NCI-H1105 (cell line): ENCODE data around the gene CYS1.
"Not testable (repeated sequence)": the region's sequence is repeated elsewhere in the genome, so short reads cannot be mapped to it uniquely, and the experiment has no call there.

Source experiments
- DNase-seq: peaks from one replicate; lab custom pipeline; 2025; lab: John Stamatoyannopoulos, UW

Gene CYS1

GRCh38 chr2:10046931-10047330 lies 33.3 kb downstream of the CYS1 start:
- DNase-seq: no peak

- DNase-seq: no peak
Measured at GRCh38 chr2:10045561-10046355, 34.5 kb downstream of the CYS1 start.

GRCh38 chr2:10043906-10044601 lies 36.2 kb downstream of the CYS1 start:
- no peak for DNase-seq

DNA sequence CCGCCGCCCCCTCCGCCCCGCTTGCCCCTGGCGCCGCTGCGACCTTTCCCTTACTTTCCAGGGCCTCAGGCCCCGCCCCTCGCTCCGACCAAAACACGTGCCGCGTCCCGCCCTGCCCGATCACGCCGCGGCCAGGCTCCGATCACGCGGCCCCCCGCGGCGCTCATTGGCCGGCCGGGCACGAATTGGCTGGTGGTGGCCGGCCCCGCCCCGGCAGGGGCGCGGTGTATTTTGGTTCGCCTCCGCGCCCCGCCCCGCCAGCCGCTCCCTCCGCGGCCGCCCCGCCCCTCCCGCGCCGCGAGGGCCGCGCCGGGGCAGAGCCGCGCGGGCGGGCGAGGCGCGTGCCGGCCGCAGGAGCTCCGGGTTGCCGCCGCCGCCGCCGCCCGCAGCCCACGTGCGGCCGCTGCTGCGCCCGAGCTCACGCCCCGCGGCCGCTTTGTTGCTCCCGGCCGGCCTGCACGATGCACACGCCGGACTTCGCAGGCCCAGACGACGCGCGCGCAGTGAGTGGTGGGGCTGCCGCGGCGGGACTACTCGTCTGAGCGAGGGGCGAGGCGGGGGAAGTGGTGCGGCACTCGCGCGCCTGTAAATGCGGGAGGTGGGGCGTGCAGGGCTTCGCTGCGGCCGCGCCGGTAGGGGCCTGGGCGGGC lies 36.8 kb downstream of the CYS1 start, which contains the start of gene KLF11:
Gene KLF11, plus strand, starts transcription at position 295 of the 650 bp plus-strand sequence. Its CDS starts 167 bp downstream, at position 462.
- peak; percentile 5 for DNase-seq

DNA sequence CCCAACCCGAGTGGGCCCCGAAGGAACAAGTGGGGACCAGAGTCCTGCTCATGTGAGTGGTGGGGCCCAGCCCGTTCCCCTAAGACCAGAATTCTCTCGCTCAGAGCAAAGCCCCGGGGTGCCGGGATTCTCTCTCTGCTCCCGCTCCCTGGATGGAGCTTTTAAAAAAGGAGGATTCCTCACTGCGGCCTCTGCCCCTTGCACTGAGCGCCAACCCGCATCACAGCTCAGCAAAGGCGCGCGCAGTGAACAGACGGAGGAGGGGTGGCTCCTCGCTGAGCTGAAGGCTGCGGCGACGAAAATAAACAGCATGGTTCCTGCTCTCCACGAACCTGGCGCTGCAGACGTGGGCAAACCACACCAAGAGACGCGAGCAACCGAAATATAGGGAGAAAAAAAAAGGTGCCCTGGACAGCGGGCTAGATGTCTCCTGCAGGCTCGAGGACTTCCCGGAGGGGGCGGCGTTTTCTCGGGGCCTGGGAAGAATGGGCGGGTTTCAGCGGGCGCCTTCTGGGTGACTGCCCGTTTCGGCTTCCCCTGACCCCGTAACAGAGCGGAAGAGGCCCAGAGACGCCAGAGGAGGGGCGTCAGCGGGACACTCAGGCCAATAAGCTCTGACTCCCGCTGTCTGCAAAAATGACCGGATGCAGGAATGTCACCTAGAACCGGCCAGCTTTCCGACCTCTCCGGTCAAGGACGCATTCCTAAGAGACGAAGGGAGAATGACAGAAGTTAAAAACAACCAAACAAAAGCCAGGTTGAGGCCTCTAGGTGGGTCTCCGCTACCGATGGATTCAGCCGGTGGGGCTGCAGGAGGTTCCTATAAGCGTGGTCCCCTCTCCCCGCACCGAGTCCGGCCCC lies 37.7 kb downstream of the CYS1 start:
- no peak for DNase-seq

DNA sequence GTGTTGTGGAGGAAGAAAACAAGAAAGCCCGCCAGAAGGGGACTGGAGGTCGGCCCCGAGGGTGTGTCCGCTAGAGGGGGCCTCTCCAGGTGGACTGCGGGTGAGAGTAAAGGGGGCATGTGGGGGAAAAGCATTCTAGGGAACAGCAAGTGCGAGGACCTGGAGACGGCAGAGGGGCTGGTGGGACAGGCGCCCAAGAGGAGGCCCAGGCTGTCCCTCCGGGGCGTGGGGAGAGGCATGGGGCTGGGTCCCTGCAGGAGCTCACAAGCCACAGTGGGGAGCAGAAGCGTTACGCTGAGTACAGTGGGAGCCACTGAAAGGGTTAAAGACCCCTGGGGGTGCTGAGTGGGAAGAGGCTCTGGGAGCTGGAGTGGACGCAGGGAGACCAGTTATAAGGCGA lies 38.5 kb downstream of the CYS1 start:
- no peak for DNase-seq

DNA sequence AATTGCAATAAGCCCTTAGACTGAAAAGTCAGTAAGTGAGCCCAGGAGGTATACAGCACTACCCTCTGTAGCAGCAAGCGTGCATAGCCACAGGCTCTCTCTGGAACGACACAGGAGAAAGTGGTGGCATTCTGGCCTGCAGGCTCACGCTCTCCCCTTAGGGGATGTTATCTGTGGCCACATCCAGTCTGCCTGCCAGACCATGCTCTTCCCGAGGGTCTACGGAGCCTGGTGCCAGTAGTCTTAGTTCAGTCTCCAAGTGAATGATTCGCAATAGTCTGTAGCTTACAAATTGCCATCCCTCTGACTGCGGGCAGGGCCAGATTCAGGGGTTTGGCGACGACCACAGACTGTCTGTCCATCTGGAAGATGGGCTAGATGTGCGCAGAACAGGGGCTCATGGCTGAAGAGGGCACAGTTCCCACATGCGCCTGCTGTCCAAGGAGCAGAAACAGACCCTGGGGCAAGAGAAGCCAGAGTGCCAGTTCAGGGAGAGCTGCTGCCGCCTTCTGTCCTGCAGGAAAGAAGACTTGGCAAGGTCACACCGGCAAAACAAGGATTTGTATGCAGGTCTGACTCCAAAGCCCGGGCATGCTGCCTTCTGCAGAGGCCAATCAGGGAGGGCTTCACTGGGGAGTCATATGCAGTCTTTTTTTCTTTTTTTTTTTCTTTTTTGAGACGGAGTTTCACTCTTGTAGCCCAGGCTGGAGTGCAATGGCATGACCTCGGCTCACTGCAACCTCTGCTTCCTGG lies 40.4 kb downstream of the CYS1 start:
- no peak for DNase-seq

- no peak for DNase-seq
Measured at GRCh38 chr2:10038716-10039115, 41.5 kb downstream of the CYS1 start.

- DNase-seq: no peak
Measured at GRCh38 chr2:10038123-10038522, 42.1 kb downstream of the CYS1 start.

- DNase-seq: no peak
Measured at GRCh38 chr2:10036095-10036884, 43.9 kb downstream of the CYS1 start.

- DNase-seq: no peak
Measured at GRCh38 chr2:10035633-10036032, 44.6 kb downstream of the CYS1 start.

GRCh38 chr2:10035053-10035422 lies 45.2 kb downstream of the CYS1 start:
- DNase-seq: no peak

DNA sequence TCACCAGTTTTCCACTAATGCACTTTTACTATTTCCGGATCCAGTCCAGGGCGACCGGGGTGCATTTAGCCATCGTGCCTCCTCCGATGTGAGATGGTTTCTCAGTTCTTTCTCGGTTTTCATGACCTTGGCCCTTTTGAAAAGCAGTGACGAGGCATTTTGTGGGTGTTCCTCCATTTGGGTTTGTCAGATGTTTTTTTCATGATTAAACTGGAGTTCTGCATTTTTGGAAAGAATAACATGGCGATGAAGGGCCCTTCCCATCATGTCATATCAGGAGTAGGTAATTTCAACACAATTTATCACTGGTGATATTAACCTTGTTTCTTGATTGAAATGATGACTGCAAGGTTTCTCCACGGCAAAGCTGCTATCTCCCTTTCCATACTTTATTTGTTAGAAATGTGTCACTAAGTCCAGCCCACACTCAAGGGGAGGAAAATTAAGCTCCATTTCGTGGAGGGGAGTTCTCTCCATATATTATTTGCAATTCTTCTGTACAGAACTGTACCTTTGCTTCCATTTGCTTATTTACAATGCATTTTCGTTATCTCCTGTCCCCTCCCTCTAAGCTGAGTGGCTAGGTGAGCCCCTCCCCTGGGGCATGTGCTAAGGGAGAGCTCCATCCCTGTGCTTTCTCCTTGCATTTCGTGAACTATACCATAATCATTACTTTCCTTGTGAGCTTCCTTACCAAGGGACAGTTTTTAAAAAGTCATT lies 45.7 kb downstream of the CYS1 start:
- no peak for DNase-seq

DNA sequence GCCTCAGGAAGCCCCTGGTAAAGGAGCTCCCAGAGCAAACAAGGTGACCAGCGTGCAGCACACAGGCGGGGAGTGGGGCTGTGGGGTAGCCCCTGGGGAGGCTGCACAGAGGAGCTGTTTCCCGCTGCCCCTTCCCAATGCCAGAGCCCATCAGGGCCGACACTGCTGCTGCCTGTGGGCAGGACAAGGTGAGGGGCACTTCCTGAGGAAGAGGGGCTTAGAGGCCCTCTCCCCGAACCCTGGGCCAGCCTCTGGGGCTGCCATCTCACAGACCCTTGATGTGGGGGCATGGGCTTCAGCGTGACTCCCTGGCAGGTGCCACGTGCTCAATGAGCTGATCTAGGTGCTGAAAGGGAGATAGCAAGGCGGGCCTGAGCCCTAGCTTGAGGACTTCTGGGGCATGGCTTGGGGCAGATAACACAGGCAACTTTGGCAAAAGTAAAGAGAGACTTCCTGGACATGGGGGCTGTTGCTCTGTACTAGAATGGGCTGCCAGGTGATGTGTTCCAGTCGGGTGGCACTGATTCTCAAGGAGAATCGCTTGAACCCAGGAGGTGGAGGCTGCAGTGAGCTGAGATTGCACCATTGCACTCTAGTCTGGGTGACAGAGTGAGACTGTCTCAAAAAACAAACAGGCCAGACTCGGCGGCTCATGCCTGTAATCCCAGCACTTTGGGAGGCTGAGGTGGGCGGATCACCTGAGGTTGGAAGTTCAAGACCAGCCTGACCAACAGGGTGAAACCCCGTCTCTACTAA lies 46.8 kb downstream of the CYS1 start:
- DNase-seq: no peak

DNA sequence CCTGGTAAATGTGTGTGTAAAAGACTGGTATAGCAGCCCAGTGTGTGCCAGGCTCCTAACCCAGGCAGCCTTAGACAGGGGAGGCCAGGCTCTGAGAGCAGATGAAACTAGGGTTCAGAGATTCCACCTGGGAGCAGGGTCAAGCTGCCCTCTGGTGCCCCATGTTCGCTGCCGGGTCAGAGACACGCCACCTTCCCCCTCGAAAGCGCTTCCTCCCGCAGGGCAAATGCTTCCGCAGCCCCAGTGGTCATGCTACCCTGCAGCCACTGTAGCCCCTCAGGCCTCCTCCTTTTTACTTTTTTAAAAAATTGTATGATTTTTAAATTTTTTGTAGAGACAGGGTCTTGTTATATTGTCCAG lies 47.5 kb downstream of the CYS1 start:
- DNase-seq: no peak

DNA sequence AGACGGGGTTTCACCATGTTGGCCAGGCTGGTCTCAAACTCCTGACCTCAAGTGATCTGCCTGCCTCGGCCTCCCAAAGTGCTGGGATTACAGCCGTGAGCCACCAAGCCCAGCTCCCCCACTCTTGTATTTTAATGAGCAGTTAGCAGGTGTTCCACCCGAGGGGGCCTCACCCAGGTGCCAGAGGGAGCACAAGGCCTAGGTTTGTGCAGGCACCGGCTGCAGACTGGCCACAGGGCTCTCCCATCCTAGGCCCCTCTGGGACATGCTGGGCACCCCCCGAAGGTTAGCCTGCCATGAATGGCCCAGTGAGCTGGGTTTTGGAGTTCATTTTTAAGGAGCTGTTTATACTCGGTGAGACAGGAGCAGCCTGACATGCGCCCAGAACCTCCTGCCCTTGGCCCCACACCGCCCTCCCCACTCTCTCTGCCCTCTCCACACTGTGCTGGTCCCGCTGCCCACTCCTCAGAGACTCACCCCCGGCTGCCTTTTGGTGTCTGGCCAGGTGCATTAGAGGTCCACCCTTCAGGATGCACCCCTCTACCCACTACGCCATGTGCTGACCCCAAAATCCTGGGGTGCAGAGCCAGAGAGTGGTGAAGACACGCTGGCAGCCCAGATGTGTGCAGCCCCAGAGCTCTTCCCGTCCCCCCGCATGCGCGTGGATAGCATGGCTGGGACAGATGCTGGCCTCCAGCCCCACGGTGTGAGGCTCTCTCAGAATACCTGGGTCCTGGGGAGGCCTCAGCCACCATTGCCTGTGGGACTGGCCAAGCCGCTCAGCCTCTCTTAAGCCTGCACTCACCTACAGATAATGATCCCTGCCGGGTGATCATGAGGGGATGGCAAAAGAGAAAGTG lies 48.1 kb downstream of the CYS1 start:
- no peak for DNase-seq

DNA sequence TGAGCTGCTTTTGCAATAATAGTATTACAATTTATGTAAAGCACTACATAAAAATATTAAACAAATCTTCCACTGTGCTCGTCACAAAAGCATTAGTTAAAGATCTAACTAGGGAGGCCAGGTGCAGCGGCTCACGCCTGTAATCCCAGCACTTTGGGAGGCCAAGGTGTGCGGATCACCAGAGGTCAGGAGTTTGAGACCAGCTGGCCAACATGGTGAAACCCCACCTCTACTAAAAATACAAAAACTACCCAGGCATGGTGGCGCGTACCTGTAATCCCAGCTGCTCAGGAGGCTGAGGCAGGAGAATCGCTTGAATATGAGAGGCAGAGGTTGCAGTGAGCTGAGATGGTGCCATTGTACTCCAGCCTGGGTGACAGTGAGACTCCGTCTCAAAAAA lies 49.4 kb downstream of the CYS1 start:
- DNase-seq: not testable (repeated sequence)

GRCh38 chr2:10030311-10030736 lies 49.9 kb downstream of the CYS1 start:
- no peak for DNase-seq
